Skin epidermis (tissue), 12 donors: ENCODE measurements around the gene RBM47.
"Not testable (repeated sequence)": the region's sequence is repeated elsewhere in the genome, so short reads cannot be mapped to it uniquely, and the experiment has no call there.

Source experiments
- H3K27ac ChIP-seq, 21 experiments: fragments of 200-600 bp; sonication (generic) in 11 of 21; one replicate each; pipeline ENCODE4 v1.5.0; 2020; ENCODE audit warnings: mild to moderate bottlenecking in 3 of 21, inconsistent platforms in 2 of 21, moderate library complexity in 2 of 21
- H3K4me3 ChIP-seq, 7 experiments: fragments of 200-600 bp; sonication (generic) in 2 of 7; one replicate each; pipeline ENCODE4 v1.5.0; 2020; ENCODE audit warnings: inconsistent platforms in 2 of 7, mild to moderate bottlenecking in 2 of 7, moderate library complexity in 1 of 7

Gene RBM47

GRCh38 chr4:40402556-40402955, 227.1 kb downstream of the RBM47 start:
- peak overlapping the region in 2 of 21 experiments; percentile 65 to 87 for H3K27ac ChIP-seq

GRCh38 chr4:40401631-40402030, 228.0 kb downstream of the RBM47 start:
- no peak overlapping the region for H3K27ac ChIP-seq
- H3K4me3 ChIP-seq = no peak overlapping the region

More at GRCh38 chr4:40402556-40402955, 227.1 kb downstream of the RBM47 start:
- H3K4me3 ChIP-seq = no peak overlapping the region

GRCh38 chr4:40401096-40401495, 228.6 kb downstream of the RBM47 start:
- no peak overlapping the region for H3K4me3 ChIP-seq

GRCh38 chr4:40399578-40399977, 230.1 kb downstream of the RBM47 start:
- no peak overlapping the region for H3K4me3 ChIP-seq
- no peak overlapping the region for H3K27ac ChIP-seq

More at GRCh38 chr4:40401096-40401495, 228.6 kb downstream of the RBM47 start:
- H3K27ac ChIP-seq = no peak overlapping the region

GRCh38 chr4:40395908-40396793, 233.5 kb downstream of the RBM47 start:
- H3K4me3 ChIP-seq = no peak overlapping the region
- H3K27ac ChIP-seq = peak overlapping the region in 3 of 21 experiments; percentile 40 to 47 (median 46)

GRCh38 chr4:40395166-40395900, 234.3 kb downstream of the RBM47 start:
- Histone ChIP-seq H3K27ac (peak overlapping the region in 1 of 21 experiments; percentile 46), H3K4me3 (no peak overlapping the region)

GRCh38 chr4:40394236-40394635, 235.4 kb downstream of the RBM47 start:
- Histone ChIP-seq H3K27ac (no peak overlapping the region), H3K4me3 (no peak overlapping the region)

GRCh38 chr4:40392241-40392640, 237.4 kb downstream of the RBM47 start:
- not testable (repeated sequence) for H3K27ac ChIP-seq, H3K4me3 ChIP-seq

GRCh38 chr4:40389986-40390385, 239.7 kb downstream of the RBM47 start:
- no peak overlapping the region for H3K4me3 ChIP-seq
- H3K27ac ChIP-seq = no peak overlapping the region

- Histone ChIP-seq H3K27ac (no peak overlapping the region), H3K4me3 (no peak overlapping the region)
Observed at GRCh38 chr4:40388239-40388638, 241.4 kb downstream of the RBM47 start.

- H3K4me3 ChIP-seq = no peak overlapping the region
- no peak overlapping the region for H3K27ac ChIP-seq
Observed at GRCh38 chr4:40380647-40381046, 249.0 kb downstream of the RBM47 start.

GRCh38 chr4:40379248-40379647, 250.4 kb downstream of the RBM47 start:
- H3K27ac ChIP-seq = no peak overlapping the region
- no peak overlapping the region for H3K4me3 ChIP-seq

GRCh38 chr4:40378619-40379018, 251.0 kb downstream of the RBM47 start:
- Histone ChIP-seq H3K27ac (no peak overlapping the region), H3K4me3 (no peak overlapping the region)

GRCh38 chr4:40377512-40378365, 251.9 kb downstream of the RBM47 start:
- no peak overlapping the region for H3K4me3 ChIP-seq
- H3K27ac ChIP-seq = peak overlapping the region in 1 of 21 experiments; percentile 35

GRCh38 chr4:40375620-40376019, 254.0 kb downstream of the RBM47 start:
- Histone ChIP-seq H3K4me3 (no peak overlapping the region), H3K27ac (no peak overlapping the region)

GRCh38 chr4:40375095-40375494, 254.6 kb downstream of the RBM47 start:
- Histone ChIP-seq H3K27ac (no peak overlapping the region), H3K4me3 (no peak overlapping the region)

- Histone ChIP-seq H3K27ac (no peak overlapping the region), H3K4me3 (no peak overlapping the region)
Observed at GRCh38 chr4:40373636-40374035, 256.0 kb downstream of the RBM47 start.
